Measurements from ENCODE around the gene C10orf62.

Gene C10orf62, protein sequence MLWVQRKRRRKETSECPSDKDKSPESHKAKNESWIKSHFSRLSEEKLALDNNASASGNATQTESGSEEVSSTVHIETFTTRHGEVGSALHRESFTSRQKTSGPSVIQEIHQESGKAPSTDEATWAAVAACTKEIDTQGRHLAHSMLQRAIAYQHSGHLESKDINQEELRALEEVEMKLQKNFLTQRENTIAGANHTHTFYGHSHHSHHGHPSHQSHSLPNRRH

DNA sequence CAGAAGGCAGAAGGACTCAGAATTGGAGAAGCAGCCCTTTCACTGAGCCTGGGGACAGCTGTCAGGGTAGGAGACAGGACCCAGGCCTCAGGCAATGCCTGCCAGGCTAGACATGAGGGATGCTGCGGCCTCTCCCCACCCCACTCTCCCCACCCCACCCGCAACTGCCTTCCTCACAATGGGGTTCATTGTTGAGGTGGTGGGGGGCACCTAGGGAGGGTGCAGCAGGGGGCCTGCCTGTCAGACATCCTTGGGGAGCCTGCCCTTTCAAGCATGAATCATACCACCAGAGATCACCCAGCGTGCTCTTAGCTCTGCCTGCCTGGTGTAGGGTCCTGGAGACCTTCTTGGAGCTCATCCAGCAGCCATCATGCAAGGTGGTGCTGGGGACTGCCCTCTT is at the start of gene C10orf62:
Gene C10orf62 (plus strand): TSS at position 243 of the 400 bp plus-strand sequence. CDS start 177 bp downstream, outside the sequence.
- no peak for DNase-seq (ENCODE audit: low read depth)

DNA sequence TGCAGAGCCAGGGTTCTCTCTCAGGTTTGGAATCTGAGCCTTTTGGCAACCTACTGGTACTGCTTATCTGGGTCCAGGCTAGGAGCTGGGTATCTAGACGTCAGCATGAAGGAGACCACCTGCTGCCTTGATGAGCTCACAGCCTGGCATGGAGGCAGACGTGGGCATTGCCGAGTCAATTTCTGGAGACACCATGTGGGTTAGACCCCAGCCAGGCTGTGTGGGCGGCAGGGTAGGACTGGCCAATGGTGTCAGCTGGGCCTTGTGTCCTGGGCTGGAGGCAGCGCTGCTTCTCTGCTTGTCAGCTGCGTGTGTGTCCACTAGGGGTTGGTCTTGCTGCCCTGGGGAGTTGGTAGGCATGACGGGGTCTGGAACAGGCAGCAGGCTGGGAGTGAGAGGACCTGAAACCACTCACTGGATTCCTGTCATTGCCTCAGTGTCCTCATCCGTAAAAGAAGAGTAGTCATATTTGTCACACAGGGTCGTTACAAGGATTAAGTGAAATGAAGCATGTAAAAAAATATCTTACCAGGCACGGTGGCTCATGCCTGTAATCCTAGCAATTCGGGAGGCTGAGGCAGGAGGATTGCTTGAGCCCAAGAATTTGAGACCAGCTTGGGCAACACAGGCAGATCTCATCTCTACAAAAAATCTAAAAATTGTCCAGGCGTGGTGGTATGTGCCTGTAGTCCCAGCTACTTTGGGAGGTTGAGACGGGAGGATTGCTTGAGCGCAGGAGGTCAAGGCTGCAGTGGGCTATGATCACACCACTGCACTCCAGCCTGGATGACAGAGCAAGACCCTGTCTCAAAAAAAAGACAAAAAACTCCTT is 48.6 kb upstream of the C10orf62 start:
- TF ChIP-seq, protein P1, sequence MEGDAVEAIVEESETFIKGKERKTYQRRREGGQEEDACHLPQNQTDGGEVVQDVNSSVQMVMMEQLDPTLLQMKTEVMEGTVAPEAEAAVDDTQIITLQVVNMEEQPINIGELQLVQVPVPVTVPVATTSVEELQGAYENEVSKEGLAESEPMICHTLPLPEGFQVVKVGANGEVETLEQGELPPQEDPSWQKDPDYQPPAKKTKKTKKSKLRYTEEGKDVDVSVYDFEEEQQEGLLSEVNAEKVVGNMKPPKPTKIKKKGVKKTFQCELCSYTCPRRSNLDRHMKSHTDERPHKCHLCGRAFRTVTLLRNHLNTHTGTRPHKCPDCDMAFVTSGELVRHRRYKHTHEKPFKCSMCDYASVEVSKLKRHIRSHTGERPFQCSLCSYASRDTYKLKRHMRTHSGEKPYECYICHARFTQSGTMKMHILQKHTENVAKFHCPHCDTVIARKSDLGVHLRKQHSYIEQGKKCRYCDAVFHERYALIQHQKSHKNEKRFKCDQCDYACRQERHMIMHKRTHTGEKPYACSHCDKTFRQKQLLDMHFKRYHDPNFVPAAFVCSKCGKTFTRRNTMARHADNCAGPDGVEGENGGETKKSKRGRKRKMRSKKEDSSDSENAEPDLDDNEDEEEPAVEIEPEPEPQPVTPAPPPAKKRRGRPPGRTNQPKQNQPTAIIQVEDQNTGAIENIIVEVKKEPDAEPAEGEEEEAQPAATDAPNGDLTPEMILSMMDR (IDR thresholded peaks at IDR 0.05; ENCODE audit: low read depth, low read length, missing control alignments), result no peak

More for the DNA sequence above, at the start of gene C10orf62:
- H3K4me3 ChIP-seq (ENCODE audit: low read depth, low read length), result no peak within 1 kb of the TSS
- TF ChIP-seq, protein P1 (IDR thresholded peaks at IDR 0.05; ENCODE audit: low read depth, low read length, missing control alignments), result no peak

DNA sequence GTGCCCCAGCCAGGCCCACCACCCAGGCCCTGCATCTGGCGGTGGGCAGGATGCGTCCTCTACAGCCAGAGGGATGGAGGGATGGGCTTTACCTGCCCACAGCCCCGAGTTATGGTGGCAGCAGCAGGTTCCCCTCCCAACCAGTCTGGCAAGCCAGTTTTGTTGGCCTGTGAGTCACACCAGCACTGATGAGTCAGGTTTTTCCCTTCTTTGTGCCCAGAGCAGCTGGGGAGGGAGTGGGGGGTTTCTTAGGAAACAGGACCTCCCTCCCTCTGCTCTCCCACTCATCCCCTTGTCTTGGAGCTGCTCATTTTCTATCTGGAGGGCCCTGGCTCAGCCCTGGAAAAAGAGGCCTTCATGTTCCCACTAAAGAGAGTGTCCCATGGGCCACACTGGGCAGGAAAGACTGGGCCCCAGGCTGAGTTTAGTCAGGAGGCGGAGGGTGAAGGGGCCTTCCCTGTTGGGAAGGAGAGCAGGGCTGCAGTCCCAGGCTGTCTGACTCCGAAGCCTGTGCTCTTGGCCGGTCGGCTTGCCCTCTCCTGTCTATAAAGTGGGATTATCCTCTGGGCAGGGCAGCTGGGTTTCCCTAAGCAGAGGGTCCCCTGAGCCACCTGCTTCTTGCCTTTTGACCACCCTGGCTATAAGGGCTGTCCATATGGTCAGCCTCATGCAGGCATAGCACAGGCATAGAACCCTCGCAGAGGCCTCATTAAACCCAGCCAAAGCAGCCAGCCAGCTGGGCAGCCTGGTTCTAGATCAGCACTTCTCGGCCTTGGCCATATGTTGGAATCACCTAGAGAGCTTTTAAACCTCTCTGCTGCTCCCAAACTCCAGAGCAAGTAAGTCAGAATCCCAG is 47.1 kb upstream of the C10orf62 start:
- no peak for DNase-seq (ENCODE audit: low read depth)

More for the DNA sequence above, 48.6 kb upstream of the C10orf62 start:
- no peak for DNase-seq (ENCODE audit: low read depth)
- no peak overlapping the region for H3K4me3 ChIP-seq (ENCODE audit: low read depth, low read length)

DNA sequence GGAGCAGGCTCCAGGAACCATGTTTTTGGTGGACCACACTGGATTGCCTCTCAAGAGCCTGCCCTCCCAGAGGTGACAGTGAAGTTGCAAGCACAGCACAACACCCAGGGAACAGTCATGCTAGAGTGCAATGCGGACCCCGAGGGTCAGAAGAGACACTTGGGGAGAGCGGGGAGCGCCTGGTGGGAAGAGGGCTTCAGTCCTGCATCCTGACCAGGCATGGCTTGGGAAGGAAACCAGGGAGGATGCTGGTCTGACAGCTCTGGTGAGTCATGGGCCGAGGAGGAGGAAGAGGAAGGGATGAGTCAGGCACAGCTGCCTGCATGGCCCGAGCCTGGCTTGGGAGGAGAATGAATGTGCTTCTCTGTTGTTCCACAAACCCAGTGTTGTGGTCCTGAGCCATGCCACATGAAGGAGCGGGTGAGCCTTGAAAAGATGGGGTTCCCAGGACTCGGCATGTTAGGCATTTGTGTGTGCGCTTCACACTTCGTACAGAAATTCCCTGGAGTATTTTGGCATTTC is 46.4 kb upstream of the C10orf62 start:
- TF ChIP-seq, protein P1 (IDR thresholded peaks at IDR 0.05; ENCODE audit: low read depth, low read length, missing control alignments), result no peak
- no peak for DNase-seq (ENCODE audit: low read depth)
- no peak overlapping the region for H3K4me3 ChIP-seq (ENCODE audit: low read depth, low read length)

More for the DNA sequence above, 47.1 kb upstream of the C10orf62 start:
- no peak overlapping the region for H3K4me3 ChIP-seq (ENCODE audit: low read depth, low read length)
- TF ChIP-seq, protein P1 (IDR thresholded peaks at IDR 0.05; ENCODE audit: low read depth, low read length, missing control alignments), result no peak

DNA sequence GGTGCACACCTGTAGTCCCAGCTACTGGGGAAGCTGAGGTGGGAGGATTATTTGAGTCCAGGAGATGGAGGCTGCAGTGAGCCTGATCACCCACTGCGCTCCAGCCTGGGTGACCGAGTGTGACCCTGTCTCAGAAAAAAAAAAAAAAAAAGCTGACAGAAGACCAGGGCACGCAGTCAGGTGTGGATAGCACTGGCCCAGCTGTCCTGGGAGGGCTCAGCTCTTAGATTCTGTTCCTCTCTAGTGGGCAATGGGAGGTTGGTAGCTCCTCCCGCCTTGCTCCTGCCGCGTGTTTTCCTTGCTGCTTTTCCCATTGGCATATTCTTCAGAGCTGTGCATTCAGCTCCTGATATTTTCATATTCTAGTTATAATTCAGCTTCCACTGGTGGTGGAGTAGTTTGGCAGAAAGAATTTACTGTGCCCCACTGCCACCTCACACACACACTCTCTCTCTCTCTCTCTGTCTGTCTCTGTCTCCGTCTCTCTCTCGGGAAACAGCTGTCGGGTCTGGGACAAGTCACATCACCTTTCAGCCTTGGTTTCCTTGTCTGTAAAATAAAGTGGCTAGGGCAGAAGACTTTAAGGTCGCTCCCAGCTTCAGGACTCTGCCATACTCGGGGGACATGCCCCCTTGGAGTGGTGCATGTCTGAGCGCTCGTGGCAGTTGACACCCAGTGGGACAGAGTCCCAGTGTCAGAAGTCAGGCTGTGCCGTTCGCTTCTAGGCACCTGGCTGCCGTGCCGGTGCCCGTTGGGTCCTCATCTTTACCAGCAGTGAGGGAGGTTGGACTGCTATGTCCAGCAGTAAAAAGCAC is 42.9 kb upstream of the C10orf62 start:
- H3K4me3 ChIP-seq (ENCODE audit: low read depth, low read length), result no peak overlapping the region
- DNase-seq (ENCODE audit: low read depth), result no peak
- TF ChIP-seq, protein P1 (IDR thresholded peaks at IDR 0.05; ENCODE audit: low read depth, low read length, missing control alignments), result no peak

DNA sequence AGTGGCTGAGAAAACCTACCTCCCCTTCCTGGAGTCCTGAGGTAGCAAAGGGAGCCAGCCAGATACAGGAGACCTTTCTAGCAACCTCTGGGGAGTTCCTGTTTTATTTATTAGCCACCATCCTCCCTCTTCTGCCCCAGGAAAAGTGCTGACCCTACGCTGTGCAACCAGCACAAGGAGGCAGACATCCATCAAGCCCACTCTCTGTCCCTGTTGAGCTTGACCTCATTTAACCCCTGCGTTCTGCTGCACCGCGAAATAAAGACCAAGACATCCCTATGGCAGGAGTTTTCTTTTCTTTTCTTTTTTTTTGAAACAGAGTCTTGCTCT is 42.3 kb upstream of the C10orf62 start:
- TF ChIP-seq, protein P1 (IDR thresholded peaks at IDR 0.05; ENCODE audit: low read depth, low read length, missing control alignments), result no peak
- no peak overlapping the region for H3K4me3 ChIP-seq (ENCODE audit: low read depth, low read length)
- DNase-seq (ENCODE audit: low read depth), result no peak
